Natural killer cell (primary cell): ENCODE results near the gene ABCB10. TPM values are rescaled to one million over a fixed set of nuclear protein-coding genes. Genes with fewer than 3 reads are reported as not detected.
"Not testable (repeated sequence)": the region's sequence is repeated elsewhere in the genome, so short reads cannot be mapped to it uniquely, and the experiment has no call there.

ENCODE experiments used
- ATAC-seq, 3 donors: fragments of 150-1000 bp in 2 of 3; fragments of 200-7000 bp in 1 of 3; cut with Tn5 transposase; 1 replicate in 1 of 3; 2 replicates in 2 of 3; pipeline ENCODE4 v1.10.0; 2021; ENCODE audit warnings: mild to moderate bottlenecking in 2 of 3, moderate library complexity in 2 of 3
- DNase-seq, 2 donors: peaks; one replicate each; pipeline versions ENCODE4 v3.0.0 to v3.0.0-alpha.2; 2013 to 2021; ENCODE audit warnings: mixed read lengths in 1 of 2
- H3K27ac ChIP-seq: one replicate; pipeline ENCODE4 v1.5.1; 2013; ENCODE audit warnings: mild to moderate bottlenecking, low read length
- H3K27me3 ChIP-seq: one replicate; pipeline ENCODE4 v1.6.1; 2013; ENCODE audit warnings: low read length; ENCODE audit not compliant: control insufficient read depth, insufficient read depth
- H3K36me3 ChIP-seq: one replicate; pipeline ENCODE4 v1.6.1; 2013; ENCODE audit warnings: low read length; ENCODE audit not compliant: control insufficient read depth, insufficient read depth
- H3K4me1 ChIP-seq: one replicate; pipeline ENCODE4 v1.6.1; 2013; ENCODE audit warnings: low read length; ENCODE audit not compliant: control insufficient read depth, insufficient read depth
- H3K4me3 ChIP-seq: one replicate; pipeline ENCODE4 v1.5.1; 2013; ENCODE audit warnings: low read length
- H3K9me3 ChIP-seq: one replicate; pipeline ENCODE4 v1.6.1; 2013; ENCODE audit warnings: low read length; ENCODE audit not compliant: control insufficient read depth, insufficient read depth
- H3K27ac Mint-ChIP-seq, 2 donors: one replicate each; pipeline ENCODE4 v1.8.0; 2022; ENCODE audit warnings: mild to moderate bottlenecking in 2 of 2, mixed read lengths in 2 of 2, moderate library complexity in 1 of 2
- H3K27me3 Mint-ChIP-seq, 2 donors: one replicate each; pipeline ENCODE4 v1.8.0; 2022; ENCODE audit warnings: low read depth in 2 of 2, mixed read lengths in 2 of 2
- H3K36me3 Mint-ChIP-seq: one replicate; pipeline ENCODE4 v1.8.0; 2022; ENCODE audit warnings: mixed read lengths
- H3K4me1 Mint-ChIP-seq, 2 donors: one replicate each; pipeline ENCODE4 v1.8.0; 2022; ENCODE audit warnings: mixed read lengths in 2 of 2
- H3K4me3 Mint-ChIP-seq: one replicate; pipeline ENCODE4 v1.8.0; 2022; ENCODE audit warnings: mild to moderate bottlenecking, moderate library complexity, mixed read lengths
- H3K9me3 Mint-ChIP-seq, 2 donors: one replicate each; pipeline ENCODE4 v1.8.0; 2022; ENCODE audit warnings: mixed read lengths in 2 of 2
- CTCF ChIP-seq: fragments of 200-600 bp; IDR thresholded peaks from one replicate; pipeline ENCODE4 v1.8.0; 2022; ENCODE audit warnings: antibody characterized with exemption
- WGBS: methylation state at CpG from one replicate; pipeline ENCODE4 v1.1.7; 2013; ENCODE audit warnings: missing lambda C conversion rate; ENCODE audit not compliant: insufficient coverage; 5-methylcytosine and 5-hydroxymethylcytosine counted together
- intact Hi-C: fragments of 100-400 bp; cut with micrococcal nuclease; formaldehyde crosslinking; loops from one replicate; pipeline ENCODE4 v1.14.2; 2022
- total RNA-seq, 4 donors: library from RNA; stranded (reverse); fragments of 120-200 nt in 1 of 4; gene quantifications; one replicate each; pipeline versions ENCODE4 v1.2.3 to v1.2.4, GENCODE V29; 2013 to 2022

The ABCB10 gene
- total RNA-seq, 3 donors from 2014 or later (not counting 1 experiment from before 2014, with no cell fraction given): 22.0 to 23.3 (median 22.0) TPM

GRCh38 chr1:229511201-229511600, 47.3 kb downstream of the ABCB10 start:
- H3K9me3 Mint-ChIP-seq, DNase-seq, intact Hi-C loops, H3K27me3 Mint-ChIP-seq, ATAC-seq, H3K36me3 Mint-ChIP-seq, H3K4me3 ChIP-seq, H3K27ac Mint-ChIP-seq, H3K9me3 ChIP-seq, H3K4me3 Mint-ChIP-seq, H3K27me3 ChIP-seq, H3K27ac ChIP-seq, H3K36me3 ChIP-seq: not testable (repeated sequence)
- peaks cover 24 to 27% of the 10 kb centered on the region in 2 donors for H3K4me1 Mint-ChIP-seq
- WGBS: 100% methylated on average over 1 of the region's 2 CpGs
- H3K4me1 ChIP-seq: peaks cover 10% of the 10 kb centered on the region

GRCh38 chr1:229509576-229509975, 48.9 kb downstream of the ABCB10 start:
- H3K36me3 ChIP-seq: peaks cover 3% of the 10 kb centered on the region
- no peak for DNase-seq
- no peak overlapping the region for H3K27ac ChIP-seq
- ATAC-seq: no peak
- TF ChIP-seq CTCF: no peak
- intact Hi-C loops: loop anchor here (2.0 to 5.0 kb wide), 2 partner anchors 29 to 48 kb away; partner anchors contain the start of gene ABCB10
- no peaks in the 10 kb centered on the region for H3K9me3 ChIP-seq
- H3K27me3 Mint-ChIP-seq: peaks cover 0 to 4% of the 10 kb centered on the region in 2 donors
- no peaks in the 10 kb centered on the region for H3K27me3 ChIP-seq
- no peak overlapping the region for H3K4me3 ChIP-seq
- peak overlapping the region; percentile 96 for H3K27ac Mint-ChIP-seq
- no peaks in the 10 kb centered on the region for H3K36me3 Mint-ChIP-seq
- no peaks in the 10 kb centered on the region for H3K9me3 Mint-ChIP-seq
- 92% methylated on average over 2 of the region's 2 CpGs for WGBS
- peaks cover 24 to 25% of the 10 kb centered on the region in 2 donors for H3K4me1 Mint-ChIP-seq
- H3K4me1 ChIP-seq: peaks cover 10% of the 10 kb centered on the region
- peak overlapping the region; percentile 92 for H3K4me3 Mint-ChIP-seq

GRCh38 chr1:229508823-229509337, 49.6 kb downstream of the ABCB10 start:
- 76% methylated on average over 4 of the region's 7 CpGs for WGBS
- DNase-seq (no peak), ATAC-seq (no peak)
- Mint-ChIP-seq H3K4me1 (peaks cover 20 to 25% of the 10 kb centered on the region in 2 donors), H3K4me3 (peak overlapping the region; percentile 92), H3K9me3 (no peaks in the 10 kb centered on the region), H3K27me3 (peaks cover 0 to 4% of the 10 kb centered on the region in 2 donors), H3K27ac (peak overlapping the region; percentile 96), H3K36me3 (no peaks in the 10 kb centered on the region)
- TF ChIP-seq CTCF: no peak
- peaks cover 3% of the 10 kb centered on the region for H3K36me3 ChIP-seq
- peaks cover 7% of the 10 kb centered on the region for H3K4me1 ChIP-seq
- peak overlapping the region; percentile 83 for H3K4me3 ChIP-seq
- H3K27me3 ChIP-seq: no peaks in the 10 kb centered on the region
- no peaks in the 10 kb centered on the region for H3K9me3 ChIP-seq
- peak overlapping the region; percentile 92 for H3K27ac ChIP-seq
- intact Hi-C loops: loop anchor here (1.0 to 5.0 kb wide), 3 partner anchors 28 to 238 kb away; partner anchors contain the start of genes ABCB10 and RAB4A

- H3K9me3 Mint-ChIP-seq: no peaks in the 10 kb centered on the region
- peak within 1 kb of the TSS; percentile 96 for H3K27ac Mint-ChIP-seq
- DNase-seq (peak; percentile 98 to 100), ATAC-seq (peak; percentile 92 to 96 (median 95))
- H3K9me3 ChIP-seq: no peaks in the 10 kb centered on the region
- intact Hi-C loops: loop anchor here (1.0 to 5.0 kb wide), 3 partner anchors 27 to 237 kb away; partner anchors contain the start of genes ABCB10 and RAB4A
- no peaks in the 10 kb centered on the region for H3K27me3 ChIP-seq
- peak within 1 kb of the TSS; percentile 92 for H3K27ac ChIP-seq
- H3K4me3 Mint-ChIP-seq: peak within 1 kb of the TSS; percentile 92
- peaks cover 20 to 25% of the 10 kb centered on the region in 2 donors for H3K4me1 Mint-ChIP-seq
- H3K36me3 Mint-ChIP-seq: no peaks in the 10 kb centered on the region
- H3K36me3 ChIP-seq: peaks cover 3% of the 10 kb centered on the region
- H3K4me3 ChIP-seq: peak within 1 kb of the TSS; percentile 83
- under 1% methylated on average over 65 of the region's 65 CpGs for WGBS
- no peak for TF ChIP-seq CTCF
- peaks cover 7% of the 10 kb centered on the region for H3K4me1 ChIP-seq
- H3K27me3 Mint-ChIP-seq: peaks cover 0 to 4% of the 10 kb centered on the region in 2 donors
Measured at GRCh38 chr1:229507951-229508822, 50.3 kb downstream of the ABCB10 start, which contains the start of gene NUP133. TSS of gene NUP133 (minus strand) at chr1:229508341. CDS start at chr1:229508249, 92 bp downstream.
